HG02588 (cell line): ENCODE data around the gene MDK.

ENCODE experiments used
- ATAC-seq: cut with Tn5 transposase; IDR thresholded peaks from one replicate; pipeline ENCODE4 v1.9.1; 2021; ENCODE audit warnings: mild to moderate bottlenecking, moderate library complexity; ENCODE audit not compliant: unreplicated experiment

The MDK gene

GRCh38 chr11:46347637-46348311, 33.7 kb upstream of the MDK start:
- peak; percentile 1 for ATAC-seq

DNA sequence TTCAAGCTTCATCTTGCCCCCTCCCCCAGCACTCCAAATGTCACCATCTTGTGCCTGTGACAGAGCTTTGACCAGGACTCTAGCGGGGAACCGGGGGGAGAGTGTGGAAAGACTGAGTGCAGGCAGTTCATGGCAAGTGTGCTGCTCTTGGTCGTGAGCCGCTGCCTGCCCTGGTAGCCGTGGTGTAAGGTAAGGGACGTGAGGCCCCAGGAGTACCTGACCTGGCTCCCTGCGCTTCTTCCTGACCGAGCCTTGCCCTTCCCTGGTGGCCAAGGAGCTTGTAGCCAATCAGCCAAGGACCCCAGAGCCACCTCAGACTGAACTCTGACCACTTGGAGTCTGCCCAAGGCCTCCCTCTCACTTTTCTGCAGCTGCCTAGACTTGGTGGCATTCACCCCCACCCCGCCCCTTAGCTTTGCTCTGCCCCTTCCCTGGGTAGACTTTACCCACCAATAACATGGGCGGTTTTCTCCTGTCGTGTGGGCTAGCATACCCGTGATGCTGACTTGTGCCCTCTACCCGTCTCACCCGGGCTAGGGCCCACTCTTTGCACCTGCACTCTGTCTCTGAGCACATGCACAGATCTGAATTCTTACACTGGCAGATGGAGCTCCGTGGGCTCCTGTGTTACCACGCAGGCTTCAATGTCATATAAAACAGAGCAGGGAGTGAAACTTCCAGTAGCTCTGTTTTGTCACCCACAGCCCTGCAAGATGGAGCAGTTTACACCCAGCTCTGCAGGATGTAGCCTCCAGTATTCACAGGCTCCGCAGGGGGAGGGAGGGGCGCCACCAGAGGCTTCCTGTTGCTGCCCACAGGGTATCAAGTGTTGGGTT, 32.7 kb upstream of the MDK start:
- no peak for ATAC-seq

GRCh38 chr11:46350695-46351094, 30.8 kb upstream of the MDK start:
- no peak for ATAC-seq

- ATAC-seq, result no peak
Measured at GRCh38 chr11:46351148-46351547, 30.3 kb upstream of the MDK start.

GRCh38 chr11:46351606-46352005, 29.9 kb upstream of the MDK start:
- ATAC-seq, result no peak

GRCh38 chr11:46352063-46352841, 29.2 kb upstream of the MDK start:
- ATAC-seq, result no peak

DNA sequence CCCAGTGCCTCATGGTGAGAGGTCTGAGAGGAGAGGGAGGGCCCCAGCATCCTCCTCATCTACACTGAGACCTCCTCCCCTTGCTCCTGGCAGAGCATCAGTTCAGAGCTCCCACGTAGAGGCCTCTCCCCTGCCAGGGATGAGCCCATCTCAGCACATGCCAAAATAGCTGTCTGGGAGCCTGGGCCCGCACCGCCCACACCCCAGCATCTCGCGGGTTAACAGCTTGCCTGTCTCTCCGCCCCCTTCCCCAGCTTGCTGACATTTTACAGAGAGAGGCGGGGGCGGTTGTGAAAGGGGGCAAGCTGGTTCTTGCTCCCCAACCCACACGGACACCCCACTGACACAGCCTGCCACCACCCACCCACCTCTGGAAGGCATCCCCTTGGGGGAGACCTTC, 27.8 kb upstream of the MDK start:
- no peak for ATAC-seq

DNA sequence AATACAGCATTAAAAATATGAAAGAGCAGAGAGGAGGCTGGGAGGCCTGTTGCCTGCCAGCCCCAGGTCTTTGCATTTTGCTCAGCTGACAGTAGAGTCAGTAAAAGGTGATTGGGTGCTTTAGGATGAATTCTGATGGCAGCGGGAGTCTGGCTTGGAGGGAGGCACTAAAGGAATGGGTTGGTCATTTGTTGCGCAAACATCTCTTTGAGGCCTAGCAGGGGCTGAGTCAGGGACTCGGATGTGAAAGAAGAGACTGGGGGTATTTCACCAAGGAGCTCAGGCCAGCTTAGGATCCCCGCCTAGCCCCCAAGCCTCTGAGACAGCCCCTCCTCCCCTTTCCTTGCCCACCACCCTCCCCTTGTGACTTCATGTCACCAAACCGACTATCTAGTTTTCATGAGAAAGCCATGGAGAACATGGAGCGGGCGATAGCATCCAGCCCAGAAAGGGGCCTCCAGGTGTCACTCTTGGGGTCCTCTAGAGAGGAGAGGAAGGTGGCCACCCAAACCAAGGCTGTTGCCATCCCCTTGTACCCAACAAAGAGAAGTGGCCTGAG, 24.5 kb upstream of the MDK start:
- ATAC-seq, result no peak

DNA sequence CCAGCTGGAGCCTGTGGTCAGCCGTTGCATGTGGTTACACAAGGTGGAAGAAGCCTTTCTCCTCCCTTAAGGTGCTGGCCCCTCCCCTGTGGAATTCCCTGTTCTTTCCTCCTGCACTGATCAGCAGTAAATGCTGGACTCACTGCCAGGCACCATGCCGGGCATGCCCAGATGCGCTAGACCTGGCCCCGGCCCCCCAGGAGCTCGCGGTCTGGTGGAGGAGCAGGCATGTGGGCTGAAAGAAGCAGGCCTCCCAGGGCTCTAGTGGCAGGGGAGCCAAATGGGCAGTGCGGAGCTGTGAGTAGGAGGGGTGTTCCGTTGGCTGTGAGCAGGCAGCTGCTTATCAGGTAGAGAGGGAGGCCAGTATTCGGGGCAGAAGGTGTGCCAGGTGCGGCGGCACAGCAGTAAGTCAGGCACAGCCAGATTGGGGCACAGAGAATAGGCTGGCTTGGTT, 24.0 kb upstream of the MDK start:
- ATAC-seq, result no peak

- no peak for ATAC-seq
Measured at GRCh38 chr11:46359953-46360352, 21.5 kb upstream of the MDK start.

DNA sequence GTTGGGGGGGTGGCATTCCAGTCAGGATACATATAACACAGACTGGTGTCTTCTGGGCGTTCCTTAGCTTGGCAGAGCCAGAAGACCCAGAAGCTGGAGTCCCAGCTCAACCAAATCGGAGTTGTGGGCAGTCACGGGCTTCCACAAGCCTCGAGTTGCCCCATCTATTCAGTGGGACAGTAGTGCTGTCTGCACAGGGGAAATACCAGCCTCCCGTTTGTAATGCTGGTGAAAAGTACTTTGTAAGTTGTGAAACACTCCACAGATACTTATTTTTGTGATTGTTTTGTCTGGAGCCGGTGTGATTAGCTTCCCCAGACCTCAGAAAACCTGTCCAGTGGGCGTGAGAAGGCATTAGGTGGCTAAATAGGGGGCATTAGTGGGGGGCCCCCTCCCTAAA, 20.6 kb upstream of the MDK start:
- no peak for ATAC-seq

DNA sequence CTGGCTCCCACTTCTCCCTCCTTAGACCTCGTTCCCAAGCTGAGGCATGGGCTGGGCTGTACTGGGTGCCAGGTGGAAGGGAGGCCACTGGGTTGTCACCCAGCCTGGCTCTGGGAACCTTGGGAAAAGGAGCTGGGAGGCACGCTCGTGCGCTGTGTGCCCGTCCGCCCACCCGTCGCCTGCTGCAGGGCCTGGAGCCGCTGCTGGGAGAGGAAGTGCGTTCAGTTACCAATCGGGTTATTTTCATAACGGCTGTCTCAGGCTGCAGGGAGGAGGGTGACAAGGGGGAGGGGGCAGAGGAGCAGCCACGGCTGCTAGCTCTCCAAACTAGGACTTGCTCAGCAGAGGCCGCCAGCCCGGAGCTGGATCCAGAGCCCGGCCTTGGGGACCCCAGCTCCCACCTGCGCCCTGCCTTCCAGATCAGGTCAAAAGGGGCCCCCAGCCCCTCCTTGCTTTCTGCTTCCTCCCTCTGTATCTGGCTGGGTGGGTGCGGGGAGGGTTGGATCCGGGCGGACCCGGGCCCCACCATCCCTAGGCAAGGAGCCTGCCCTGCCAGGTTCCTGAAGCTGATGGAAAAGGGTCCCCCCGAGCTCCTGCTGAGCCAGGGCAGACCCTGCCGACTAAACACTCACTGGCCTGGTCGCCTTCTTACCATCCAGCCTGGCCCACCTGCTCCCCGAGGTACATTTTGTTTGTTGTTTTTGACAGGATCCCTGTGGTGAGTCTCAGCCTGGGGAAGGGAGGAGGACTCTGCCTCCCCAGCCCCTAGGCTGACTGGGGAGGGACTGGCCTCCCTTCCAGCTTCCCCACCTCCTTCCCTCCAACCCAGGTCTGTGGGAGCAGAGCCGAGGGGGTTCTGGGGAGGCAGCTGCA, 19.9 kb upstream of the MDK start:
- peak; percentile 89 for ATAC-seq

GRCh38 chr11:46362156-46363030, 19.1 kb upstream of the MDK start:
- no peak for ATAC-seq

- no peak for ATAC-seq
Measured at GRCh38 chr11:46363031-46363407, 18.4 kb upstream of the MDK start.

- ATAC-seq, result no peak
Measured at GRCh38 chr11:46363455-46364005, 17.9 kb upstream of the MDK start.

GRCh38 chr11:46364056-46364455, 17.4 kb upstream of the MDK start:
- no peak for ATAC-seq

DNA sequence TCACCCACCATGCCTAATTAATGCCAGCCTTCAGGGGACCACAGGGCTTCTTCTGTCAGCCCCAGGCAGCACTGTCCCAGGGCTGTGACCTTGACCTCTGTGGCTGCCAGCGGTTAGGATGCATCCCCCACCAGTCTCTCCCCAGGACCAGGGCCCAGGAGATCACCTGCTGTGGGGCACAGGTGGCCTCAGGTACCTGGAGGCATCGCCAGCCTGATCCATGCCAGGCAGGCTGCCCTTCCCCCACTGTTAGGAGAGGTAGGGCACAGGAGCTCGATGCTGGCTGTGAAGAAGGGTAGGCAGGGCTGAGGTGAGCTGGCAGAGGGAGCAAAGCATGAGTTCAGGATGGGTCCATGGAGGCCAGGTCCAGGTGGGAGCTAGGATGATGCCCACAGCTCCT, 16.7 kb upstream of the MDK start:
- no peak for ATAC-seq

DNA sequence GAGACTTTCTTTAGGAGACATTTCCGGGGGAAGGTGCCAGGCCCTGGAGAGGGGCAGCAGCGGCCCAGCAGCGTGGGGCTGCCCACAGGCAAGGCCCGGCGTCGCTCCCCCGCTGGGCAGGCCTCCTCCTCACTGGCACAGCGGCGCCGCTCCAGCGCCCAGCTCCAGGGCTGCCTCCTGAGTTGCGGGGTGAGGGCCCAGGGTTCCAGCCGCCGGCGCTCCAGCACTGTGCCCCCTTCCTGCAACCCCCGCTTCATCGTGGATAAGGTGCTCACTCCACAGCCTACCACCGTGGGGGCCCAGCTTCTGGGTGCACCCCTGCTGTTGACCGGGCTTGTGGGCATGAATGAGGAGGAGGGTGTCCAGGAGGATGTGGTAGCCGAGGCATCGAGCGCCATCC, 15.2 kb upstream of the MDK start:
- ATAC-seq, result no peak

GRCh38 chr11:46366661-46367161, 14.8 kb upstream of the MDK start:
- ATAC-seq, result no peak
